A673 (cell line): Measurements from ENCODE around the gene TENM4.

Experiments
- EZH2 ChIP-seq: fragments of 200-600 bp; sonication (generic); IDR thresholded peaks from 2 replicates; pipeline ENCODE4 v1.6.1; 2017; ENCODE audit warnings: borderline replicate concordance, low read depth, mild to moderate bottlenecking, mixed read lengths, antibody characterized with exemption, low read length; ENCODE audit not compliant: poor library complexity, severe bottlenecking
- TF ChIP-seq, protein P1 (sequence below): fragments of 300-800, 200-600 bp; sonication (generic); conservative IDR thresholded peaks from 2 replicates; pipeline ENCODE4 v1.5.1; 2017; ENCODE audit warnings: low read depth, mild to moderate bottlenecking, antibody characterized with exemption, low read length, moderate library complexity, mixed read lengths

DNA sequence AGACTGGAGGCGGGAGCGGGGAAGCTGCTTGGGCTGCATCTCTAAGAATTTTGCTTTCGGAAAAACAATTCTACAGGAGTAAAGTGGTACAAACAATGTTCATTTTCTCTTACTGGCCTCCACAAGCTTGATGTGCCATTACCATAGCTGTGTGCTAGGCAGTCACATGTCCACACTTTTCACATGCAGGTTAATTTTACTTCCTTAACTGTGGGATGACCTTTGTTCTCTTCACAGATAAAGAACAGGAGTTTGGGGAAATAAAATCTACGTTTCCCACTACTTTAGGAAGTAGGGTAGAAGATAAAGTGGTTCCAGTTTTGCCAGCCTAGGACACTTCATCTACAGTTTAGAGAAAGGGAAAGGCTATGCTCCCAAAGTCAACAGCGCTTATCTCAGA lies 539.0 kb downstream of the TENM4 start:
- TF ChIP-seq, protein P1, sequence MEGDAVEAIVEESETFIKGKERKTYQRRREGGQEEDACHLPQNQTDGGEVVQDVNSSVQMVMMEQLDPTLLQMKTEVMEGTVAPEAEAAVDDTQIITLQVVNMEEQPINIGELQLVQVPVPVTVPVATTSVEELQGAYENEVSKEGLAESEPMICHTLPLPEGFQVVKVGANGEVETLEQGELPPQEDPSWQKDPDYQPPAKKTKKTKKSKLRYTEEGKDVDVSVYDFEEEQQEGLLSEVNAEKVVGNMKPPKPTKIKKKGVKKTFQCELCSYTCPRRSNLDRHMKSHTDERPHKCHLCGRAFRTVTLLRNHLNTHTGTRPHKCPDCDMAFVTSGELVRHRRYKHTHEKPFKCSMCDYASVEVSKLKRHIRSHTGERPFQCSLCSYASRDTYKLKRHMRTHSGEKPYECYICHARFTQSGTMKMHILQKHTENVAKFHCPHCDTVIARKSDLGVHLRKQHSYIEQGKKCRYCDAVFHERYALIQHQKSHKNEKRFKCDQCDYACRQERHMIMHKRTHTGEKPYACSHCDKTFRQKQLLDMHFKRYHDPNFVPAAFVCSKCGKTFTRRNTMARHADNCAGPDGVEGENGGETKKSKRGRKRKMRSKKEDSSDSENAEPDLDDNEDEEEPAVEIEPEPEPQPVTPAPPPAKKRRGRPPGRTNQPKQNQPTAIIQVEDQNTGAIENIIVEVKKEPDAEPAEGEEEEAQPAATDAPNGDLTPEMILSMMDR: no peak
- no peak for TF ChIP-seq EZH2
